Measurements from ENCODE around the gene CPSF4. TPM values are rescaled to one million over a fixed set of nuclear protein-coding genes. Genes with fewer than 3 reads are reported as not detected.

CPSF4 gene
- total RNA-seq, 1 donor from 2014 or later = 37.9 TPM

DNA sequence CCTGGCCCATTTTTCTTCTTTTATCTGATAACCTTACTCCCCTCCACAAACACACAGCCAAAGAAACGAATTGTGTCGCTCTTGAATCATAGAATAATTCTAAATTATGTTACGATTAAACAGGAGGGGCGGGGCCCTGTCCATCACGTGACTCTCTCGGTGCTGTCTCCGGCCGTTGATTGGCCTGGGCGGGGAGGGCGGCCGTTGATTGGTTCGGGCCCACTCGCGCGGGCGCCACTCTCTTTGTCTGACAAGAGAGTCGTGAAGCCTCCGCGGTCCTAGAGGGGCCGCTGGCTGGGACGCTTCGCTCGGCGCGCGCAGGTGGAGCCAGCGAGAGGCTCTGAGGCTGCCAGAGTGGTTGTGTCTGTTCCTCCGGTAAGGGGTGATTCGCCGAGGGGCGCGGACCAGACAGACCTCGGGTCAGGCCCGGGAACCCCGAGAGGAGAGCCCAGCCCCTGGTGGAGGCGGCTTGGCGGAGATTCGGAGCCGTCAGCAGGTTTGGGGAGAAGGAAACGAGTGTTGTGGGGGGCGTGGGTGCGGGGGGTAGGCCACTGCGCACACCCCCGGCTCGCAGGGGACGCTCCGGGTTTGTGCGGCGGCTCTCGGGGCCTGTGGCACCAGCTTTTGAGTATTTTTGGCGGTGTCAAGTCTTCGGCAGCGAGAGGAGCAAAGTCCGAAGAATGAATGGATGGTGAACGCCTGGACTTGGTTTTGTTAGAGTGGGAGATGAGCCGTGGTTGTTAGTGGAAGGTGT is 34.0 kb downstream of the CPSF4 start, which contains the start of gene ZNF789:
ZNF789 (plus strand) TSS at position 330 of the 754 bp plus-strand sequence. CDS start 3,567 bp downstream, outside the sequence.
- Mint-ChIP-seq H3K9me3 (ENCODE audit: unreplicated experiment) (no peaks in the 10 kb centered on the region), H3K4me1 (ENCODE audit: unreplicated experiment) (peaks cover 14% of the 10 kb centered on the region), H3K27me3 (ENCODE audit: unreplicated experiment) (peaks cover 6% of the 10 kb centered on the region)

DNA sequence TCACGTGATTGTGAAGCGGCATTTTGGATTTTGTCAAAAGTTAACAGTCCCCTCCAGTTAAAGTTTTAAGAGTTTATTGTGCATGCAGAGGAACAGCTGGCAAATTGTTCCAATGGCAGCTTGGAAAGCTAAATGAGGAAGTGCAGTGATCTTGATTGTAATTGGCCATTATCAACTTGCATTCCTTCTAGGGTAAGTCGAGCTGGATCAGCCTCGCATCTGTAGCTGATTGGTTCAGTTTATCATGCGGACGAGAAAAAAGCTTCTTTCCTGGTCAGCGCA is 34.5 kb downstream of the CPSF4 start:
- TF ChIP-seq, protein P1, sequence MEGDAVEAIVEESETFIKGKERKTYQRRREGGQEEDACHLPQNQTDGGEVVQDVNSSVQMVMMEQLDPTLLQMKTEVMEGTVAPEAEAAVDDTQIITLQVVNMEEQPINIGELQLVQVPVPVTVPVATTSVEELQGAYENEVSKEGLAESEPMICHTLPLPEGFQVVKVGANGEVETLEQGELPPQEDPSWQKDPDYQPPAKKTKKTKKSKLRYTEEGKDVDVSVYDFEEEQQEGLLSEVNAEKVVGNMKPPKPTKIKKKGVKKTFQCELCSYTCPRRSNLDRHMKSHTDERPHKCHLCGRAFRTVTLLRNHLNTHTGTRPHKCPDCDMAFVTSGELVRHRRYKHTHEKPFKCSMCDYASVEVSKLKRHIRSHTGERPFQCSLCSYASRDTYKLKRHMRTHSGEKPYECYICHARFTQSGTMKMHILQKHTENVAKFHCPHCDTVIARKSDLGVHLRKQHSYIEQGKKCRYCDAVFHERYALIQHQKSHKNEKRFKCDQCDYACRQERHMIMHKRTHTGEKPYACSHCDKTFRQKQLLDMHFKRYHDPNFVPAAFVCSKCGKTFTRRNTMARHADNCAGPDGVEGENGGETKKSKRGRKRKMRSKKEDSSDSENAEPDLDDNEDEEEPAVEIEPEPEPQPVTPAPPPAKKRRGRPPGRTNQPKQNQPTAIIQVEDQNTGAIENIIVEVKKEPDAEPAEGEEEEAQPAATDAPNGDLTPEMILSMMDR (IDR thresholded peaks at IDR 0.05) = no peak
- Mint-ChIP-seq H3K4me3 (ENCODE audit: unreplicated experiment) (peak overlapping the region; percentile 95), H3K36me3 (ENCODE audit: unreplicated experiment) (peaks cover 4% of the 10 kb centered on the region), H3K27me3 (ENCODE audit: unreplicated experiment) (peaks cover 6% of the 10 kb centered on the region), H3K4me1 (ENCODE audit: unreplicated experiment) (peaks cover 17% of the 10 kb centered on the region), H3K27ac (ENCODE audit: unreplicated experiment) (peak overlapping the region; percentile 95), H3K9me3 (ENCODE audit: unreplicated experiment) (no peaks in the 10 kb centered on the region)
- DNase-seq (ENCODE audit: extremely low spot score, unreplicated experiment) = no peak

More for the DNA sequence above, 34.0 kb downstream of the CPSF4 start, which contains the start of gene ZNF789:
- TF ChIP-seq, protein P1 (IDR thresholded peaks at IDR 0.05) = no peak
- peaks cover 4% of the 10 kb centered on the region for H3K36me3 Mint-ChIP-seq (ENCODE audit: unreplicated experiment)
- H3K27ac Mint-ChIP-seq (ENCODE audit: unreplicated experiment) = peak within 1 kb of the TSS; percentile 95
- peak; percentile 99 for DNase-seq (ENCODE audit: extremely low spot score, unreplicated experiment)
- peak within 1 kb of the TSS; percentile 95 for H3K4me3 Mint-ChIP-seq (ENCODE audit: unreplicated experiment)

DNA sequence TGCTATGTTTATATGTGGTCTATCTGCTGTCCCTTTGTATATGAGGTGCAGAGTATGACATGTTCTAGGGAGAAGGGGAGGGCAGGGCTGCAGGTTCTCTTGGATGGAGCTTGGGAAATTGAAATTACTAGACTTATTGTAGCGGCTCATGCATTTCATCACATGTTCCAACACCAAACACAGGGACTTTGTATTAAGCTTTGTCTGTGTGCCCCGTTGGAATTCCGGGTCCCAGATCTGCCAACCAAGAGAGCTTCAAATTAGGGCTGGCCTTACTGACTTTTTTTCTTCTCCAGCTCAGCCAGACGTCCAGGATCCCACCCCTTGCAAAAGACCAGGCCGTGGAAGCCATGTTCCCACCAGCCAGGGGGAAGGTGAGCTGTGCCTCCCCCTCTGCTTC is 37.4 kb downstream of the CPSF4 start:
- Mint-ChIP-seq H3K9me3 (ENCODE audit: unreplicated experiment) (no peaks in the 10 kb centered on the region), H3K4me3 (ENCODE audit: unreplicated experiment) (no peak overlapping the region), H3K27ac (ENCODE audit: unreplicated experiment) (no peak overlapping the region), H3K4me1 (ENCODE audit: unreplicated experiment) (peaks cover 26% of the 10 kb centered on the region), H3K36me3 (ENCODE audit: unreplicated experiment) (peaks cover 7% of the 10 kb centered on the region), H3K27me3 (ENCODE audit: unreplicated experiment) (peaks cover 1% of the 10 kb centered on the region)
- no peak for DNase-seq (ENCODE audit: extremely low spot score, unreplicated experiment)
- TF ChIP-seq, protein P1 (IDR thresholded peaks at IDR 0.05) = no peak

DNA sequence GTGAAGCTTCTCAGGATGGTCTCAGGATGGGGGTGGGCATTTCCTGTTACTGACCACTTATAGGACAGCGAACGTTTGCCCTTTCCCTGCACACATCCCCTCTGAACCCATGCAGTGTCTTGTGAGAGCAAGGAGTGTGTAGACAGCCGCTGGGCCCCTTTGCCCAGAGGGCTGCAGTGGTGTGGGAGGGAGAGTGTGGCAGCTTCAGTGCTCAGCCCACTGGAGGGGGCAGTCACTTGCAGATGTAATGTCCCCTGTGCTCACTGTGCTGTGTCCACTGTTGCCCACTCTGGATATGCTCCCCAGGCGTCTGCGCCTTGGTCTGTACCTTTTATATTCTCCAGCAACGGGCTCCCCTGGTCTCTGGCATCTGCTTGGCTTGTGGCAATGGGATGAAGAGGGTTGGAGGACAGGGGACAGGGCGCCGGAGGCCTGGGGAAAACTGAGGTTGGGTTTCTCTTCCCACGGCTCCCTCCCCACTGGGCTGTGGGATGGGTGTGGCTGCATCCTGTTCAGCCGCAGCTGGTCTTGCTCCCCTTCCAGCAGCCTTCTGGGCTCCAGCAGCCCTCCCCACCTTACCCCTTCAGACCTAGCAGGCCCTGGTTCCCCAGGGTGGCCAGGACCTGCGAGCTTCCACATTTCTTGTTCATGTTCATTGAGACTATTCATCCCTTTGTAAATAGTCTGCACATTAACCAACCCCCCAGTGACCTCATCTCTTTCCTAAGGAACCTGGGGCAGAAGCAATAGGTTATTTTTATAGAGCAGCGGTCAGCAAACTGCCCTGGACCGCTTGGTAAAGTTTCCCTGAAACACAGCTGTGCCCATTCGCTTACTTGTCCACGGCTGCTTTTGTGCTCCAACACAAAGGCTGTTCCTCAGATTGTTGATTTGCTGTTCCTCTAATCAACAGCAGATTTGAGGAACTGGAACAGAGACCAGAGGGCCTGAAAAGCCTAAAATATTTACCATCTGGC is 40.0 kb downstream of the CPSF4 start:
- TF ChIP-seq, protein P1 (IDR thresholded peaks at IDR 0.05) = no peak
- Mint-ChIP-seq H3K4me1 (ENCODE audit: unreplicated experiment) (peaks cover 17% of the 10 kb centered on the region), H3K9me3 (ENCODE audit: unreplicated experiment) (no peaks in the 10 kb centered on the region), H3K27ac (ENCODE audit: unreplicated experiment) (peak overlapping the region; percentile 31), H3K27me3 (ENCODE audit: unreplicated experiment) (no peaks in the 10 kb centered on the region), H3K4me3 (ENCODE audit: unreplicated experiment) (no peak overlapping the region), H3K36me3 (ENCODE audit: unreplicated experiment) (peaks cover 13% of the 10 kb centered on the region)
- no peak for DNase-seq (ENCODE audit: extremely low spot score, unreplicated experiment)

DNA sequence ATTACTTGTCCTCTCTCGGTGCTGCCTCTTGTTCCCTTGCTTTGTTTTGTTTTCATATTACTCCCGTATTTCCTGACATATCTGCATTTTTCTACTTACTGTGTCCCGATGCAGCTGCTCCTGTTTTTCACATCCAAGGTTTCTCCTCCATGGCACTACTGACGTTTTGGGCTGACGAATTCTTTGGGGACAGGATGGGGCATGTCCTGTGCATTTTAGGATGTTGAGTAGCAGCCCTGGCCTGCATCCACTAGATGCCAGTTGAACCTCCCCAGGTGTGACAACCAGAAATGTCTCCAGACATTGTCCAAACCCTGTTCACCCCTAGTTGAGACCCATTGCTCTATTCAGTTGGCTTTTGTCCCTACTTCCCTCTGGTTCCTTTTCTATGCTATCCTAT is 46.4 kb downstream of the CPSF4 start:
- Mint-ChIP-seq H3K9me3 (ENCODE audit: unreplicated experiment) (no peaks in the 10 kb centered on the region), H3K4me3 (ENCODE audit: unreplicated experiment) (no peak overlapping the region)

More for the DNA sequence above, 46.4 kb downstream of the CPSF4 start:
- DNase-seq (ENCODE audit: extremely low spot score, unreplicated experiment) = no peak
- Mint-ChIP-seq H3K27me3 (ENCODE audit: unreplicated experiment) (no peaks in the 10 kb centered on the region), H3K27ac (ENCODE audit: unreplicated experiment) (no peak overlapping the region), H3K36me3 (ENCODE audit: unreplicated experiment) (peaks cover 15% of the 10 kb centered on the region), H3K4me1 (ENCODE audit: unreplicated experiment) (no peaks in the 10 kb centered on the region)
- TF ChIP-seq, protein P1 (IDR thresholded peaks at IDR 0.05) = no peak
